Measurements from ENCODE around the gene FAM184B. TPM values are rescaled to one million over a fixed set of nuclear protein-coding genes. Genes with fewer than 3 reads are reported as not detected.

FAM184B gene
- total RNA-seq, 1 experiment from 2014 or later: 0.09 TPM

GRCh38 chr4:17797808-17798207 is 16.4 kb upstream of the FAM184B start:
- peaks cover 15 to 31% (median 31%) of the 10 kb centered on the region in 3 experiments for H3K36me3 Mint-ChIP-seq (ENCODE audit: insufficient read depth in 1 of 3, low read depth in 3 of 3)
- Histone ChIP-seq H4K20me1 (ENCODE audit: control insufficient read depth, insufficient read depth, insufficient read length) (no peaks in the 10 kb centered on the region), H2BK15ac (ENCODE audit: low read depth, low read length) (no peak overlapping the region), H3T11ph (ENCODE audit: low read length) (no peak overlapping the region), H3K4me2 (ENCODE audit: insufficient read depth, insufficient read length, low read length) (no peak overlapping the region), H2BK12ac (ENCODE audit: insufficient read length, low read depth, low read length) (no peak overlapping the region), H4K91ac (ENCODE audit: insufficient read length, low read depth, low read length) (no peak overlapping the region), H3K79me2 (ENCODE audit: insufficient read depth, low read length) (no peaks in the 10 kb centered on the region), H4K5ac (ENCODE audit: insufficient read length, low read depth, low read length) (no peak overlapping the region), H3K4ac (ENCODE audit: low read depth, low read length) (no peak overlapping the region), H3K23ac (ENCODE audit: insufficient read length, low read depth, low read length) (no peak overlapping the region), H2AK5ac (ENCODE audit: insufficient read length, low read length) (no peak overlapping the region), H3K56ac (ENCODE audit: insufficient read length, low read depth, low read length) (no peak overlapping the region), H3K9ac (ENCODE audit: extremely low read depth, insufficient read length, low read length) (no peak overlapping the region), H3K27ac (ENCODE audit: insufficient read length, low read depth, low read length) (no peak overlapping the region), H4K8ac (replicated peaks; ENCODE audit: insufficient read length, low read depth, low read length) (no peak overlapping the region), H3K23me2 (ENCODE audit: insufficient read length, low read depth, low read length, poor library complexity, severe bottlenecking) (no peaks in the 10 kb centered on the region), H2BK120ac (ENCODE audit: low read depth, low read length, poor library complexity, severe bottlenecking) (no peak overlapping the region), H2BK5ac (ENCODE audit: insufficient read length, low read length) (no peak overlapping the region), H3K9me3 (ENCODE audit: control insufficient read depth, low read depth, low read length) (no peaks in the 10 kb centered on the region), H2AFZ (ENCODE audit: low read length) (no peak overlapping the region), H3K4me1 (ENCODE audit: insufficient read depth, low read length) (no peaks in the 10 kb centered on the region), H3K14ac (ENCODE audit: insufficient read depth, low read length) (no peak overlapping the region), H2BK20ac (ENCODE audit: low read depth, low read length, poor library complexity, severe bottlenecking) (no peak overlapping the region), H3K18ac (ENCODE audit: insufficient read length, low read depth, low read length) (no peak overlapping the region), H3K79me1 (ENCODE audit: insufficient read depth, low read depth, low read length, poor library complexity, severe bottlenecking) (no peaks in the 10 kb centered on the region), H3K27me3 (ENCODE audit: insufficient read depth, low read length) (no peaks in the 10 kb centered on the region)
- H3K9me3 Mint-ChIP-seq: no peaks in the 10 kb centered on the region
- no CpG with 5 or more reads among the region's 1 CpG for WGBS (ENCODE audit: extremely low coverage, insufficient read length, low lambda C conversion rate)
- TF ChIP-seq CTCF (conservative IDR thresholded peaks at IDR 0.05): no peak
- no peaks in the 10 kb centered on the region for H3K4me1 Mint-ChIP-seq
- H3K4me3 Mint-ChIP-seq: no peak overlapping the region
- DNase-seq: no peak
- H3K27ac Mint-ChIP-seq: no peak overlapping the region
- H3K27me3 Mint-ChIP-seq (ENCODE audit: low read depth): no peaks in the 10 kb centered on the region
